ENCODE measurements around the gene ARFGAP2. TPM values are rescaled to one million over a fixed set of nuclear protein-coding genes. Genes with fewer than 3 reads are reported as not detected.
"Not testable (repeated sequence)": the region's sequence is repeated elsewhere in the genome, so short reads cannot be mapped to it uniquely, and the experiment has no call there.

Gene ARFGAP2
- total and polyA plus RNA-seq, 9 donors, result 41.5 to 94.9 (median 74.2) TPM

- 83 to 88% (median 87%) methylated on average over 5 of the region's 5 CpGs for WGBS, 3 donors
- no peaks in the 10 kb centered on the region for H3K27me3 ChIP-seq
- H3K4me3 ChIP-seq, result no peak overlapping the region
- no peak for DNase-seq
- H3K36me3 ChIP-seq, result no peaks in the 10 kb centered on the region
- no peaks in the 10 kb centered on the region for H3K4me1 ChIP-seq (ENCODE audit: insufficient read depth)
- H3K9me3 ChIP-seq, result no peaks in the 10 kb centered on the region
- TF ChIP-seq EP300 (IDR thresholded peaks at IDR 0.05), result no peak
- TF ChIP-seq POLR2A (IDR thresholded peaks at IDR 0.05), result no peak
- intact Hi-C loops (cut with DNase I), result no loop called here
- no peak overlapping the region for H3K27ac ChIP-seq
These were observed 31.9 kb upstream of the ARFGAP2 start for GRCh38 chr11:47208628-47209027.

DNA sequence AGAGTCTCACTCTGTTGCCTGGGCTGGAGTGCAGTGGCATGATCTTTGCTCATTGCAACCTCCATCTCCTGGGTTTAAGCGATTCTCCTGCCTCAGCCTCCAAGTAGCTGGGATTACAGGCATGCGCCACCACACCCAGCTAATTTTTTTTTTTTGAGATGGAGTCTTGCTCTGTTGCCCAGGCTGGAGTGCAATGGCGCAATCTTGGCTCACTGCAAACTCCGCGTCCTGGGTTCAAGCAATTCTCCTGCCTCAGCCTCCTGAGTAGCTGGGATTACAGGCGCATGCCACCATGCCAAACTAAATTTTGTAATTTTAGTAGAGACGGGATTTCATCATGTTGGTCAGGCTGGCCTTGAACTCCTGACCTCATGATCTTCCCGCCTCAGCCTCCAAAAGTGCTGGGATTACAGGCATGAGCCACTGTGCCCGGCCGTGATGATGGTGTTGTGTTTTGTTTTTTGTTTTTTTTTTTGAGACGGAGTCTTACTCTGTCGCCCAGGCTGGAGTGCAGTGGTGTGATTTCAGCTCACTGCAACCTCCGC lies 31.4 kb upstream of the ARFGAP2 start:
- H3K27me3 ChIP-seq; H3K4me3 ChIP-seq; DNase-seq; intact Hi-C loops (cut with DNase I); H3K36me3 ChIP-seq; H3K4me1 ChIP-seq (ENCODE audit: insufficient read depth); H3K27ac ChIP-seq; H3K9me3 ChIP-seq: not testable (repeated sequence)
- 80 to 88% (median 83%) methylated on average over 13 of the region's 13 CpGs for WGBS, 3 donors

- Histone ChIP-seq H3K4me3 (no peak overlapping the region), H3K36me3 (no peaks in the 10 kb centered on the region), H3K4me1 (ENCODE audit: insufficient read depth) (no peaks in the 10 kb centered on the region), H3K27ac (no peak overlapping the region), H3K9me3 (no peaks in the 10 kb centered on the region), H3K27me3 (no peaks in the 10 kb centered on the region)
- intact Hi-C loops (cut with DNase I), result no loop called here
- no peak for TF ChIP-seq CTCF (IDR thresholded peaks at IDR 0.05)
- TF ChIP-seq EP300 (IDR thresholded peaks at IDR 0.05), result no peak
- TF ChIP-seq POLR2A (IDR thresholded peaks at IDR 0.05), result no peak
- no peak for DNase-seq
- WGBS, 3 donors, result 81 to 88% (median 84%) methylated on average over 6 of the region's 6 CpGs
These were observed 30.8 kb upstream of the ARFGAP2 start for GRCh38 chr11:47207459-47207858.

DNA sequence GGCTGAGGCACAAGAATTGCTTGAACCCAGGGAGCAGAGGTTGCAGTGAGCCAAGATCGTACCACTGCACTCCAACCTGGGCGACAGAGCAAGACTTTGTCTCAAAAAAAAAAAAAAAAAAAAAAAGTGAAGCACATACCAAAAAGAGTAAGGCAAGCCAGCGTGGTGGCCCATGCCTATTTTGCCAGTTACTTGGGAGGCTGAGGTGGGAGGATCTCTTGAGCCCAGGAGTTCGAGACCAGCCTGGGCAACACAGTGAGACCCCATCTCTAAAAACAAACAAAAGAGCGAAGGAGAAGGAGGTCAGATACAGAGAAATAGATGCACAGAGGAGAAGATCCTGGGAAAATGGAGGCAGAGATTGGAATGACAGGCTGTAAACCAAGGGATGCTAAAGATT lies 29.9 kb upstream of the ARFGAP2 start:
- intact Hi-C loops (cut with DNase I); H3K4me1 ChIP-seq (ENCODE audit: insufficient read depth); DNase-seq; H3K27ac ChIP-seq; H3K9me3 ChIP-seq; H3K4me3 ChIP-seq; H3K36me3 ChIP-seq; H3K27me3 ChIP-seq: not testable (repeated sequence)
- 86 to 91% (median 91%) methylated on average over 5 of the region's 5 CpGs for WGBS, 3 donors

DNA sequence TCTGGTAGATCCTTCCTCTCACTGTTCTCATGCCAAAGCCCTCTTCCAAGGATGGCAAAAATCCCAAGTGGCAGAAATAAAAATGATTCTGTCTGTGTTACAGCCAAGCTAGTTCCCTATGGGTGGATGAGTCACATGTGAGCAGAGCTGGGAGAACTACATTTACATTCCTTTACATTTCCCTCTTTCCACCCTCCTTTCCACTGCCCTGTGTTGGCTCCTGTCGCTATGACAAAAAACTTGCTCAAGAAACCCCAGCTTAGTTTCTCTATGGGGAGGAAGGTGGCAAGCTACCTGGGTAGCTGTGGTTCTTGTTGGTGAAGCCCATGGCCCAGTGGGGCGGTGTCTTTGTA lies 27.9 kb upstream of the ARFGAP2 start:
- Histone ChIP-seq H3K4me1 (ENCODE audit: insufficient read depth) (no peaks in the 10 kb centered on the region), H3K9me3 (no peaks in the 10 kb centered on the region), H3K36me3 (no peaks in the 10 kb centered on the region), H3K4me3 (no peak overlapping the region), H3K27me3 (no peaks in the 10 kb centered on the region), H3K27ac (no peak overlapping the region)
- 60 to 68% (median 63%) methylated on average over 2 of the region's 2 CpGs for WGBS, 3 donors
- TF ChIP-seq POLR2A (IDR thresholded peaks at IDR 0.05) (no peak), EP300 (IDR thresholded peaks at IDR 0.05) (no peak), CTCF (IDR thresholded peaks at IDR 0.05) (no peak)
- intact Hi-C loops (cut with DNase I), result no loop called here
- DNase-seq, result no peak

GRCh38 chr11:47202576-47202975 lies 25.9 kb upstream of the ARFGAP2 start:
- Histone ChIP-seq H3K36me3 (no peaks in the 10 kb centered on the region), H3K27me3 (no peaks in the 10 kb centered on the region), H3K4me3 (no peak overlapping the region), H3K9me3 (no peaks in the 10 kb centered on the region), H3K4me1 (ENCODE audit: insufficient read depth) (no peaks in the 10 kb centered on the region), H3K27ac (no peak overlapping the region)
- DNase-seq, result no peak
- no peak for TF ChIP-seq EP300 (IDR thresholded peaks at IDR 0.05)
- no peak for TF ChIP-seq POLR2A (IDR thresholded peaks at IDR 0.05)
- TF ChIP-seq CTCF (IDR thresholded peaks at IDR 0.05), result no peak
- intact Hi-C loops (cut with DNase I), result no loop called here
- WGBS, 3 donors, result 61 to 78% (median 66%) methylated on average over 5 of the region's 5 CpGs
